HG03521 (cell line): ENCODE data around the gene SMYD2.

Source experiments
- ATAC-seq: cut with Tn5 transposase; IDR thresholded peaks from one replicate; pipeline ENCODE4 v1.9.1; 2021; ENCODE audit warnings: mild to moderate bottlenecking, moderate library complexity; ENCODE audit not compliant: unreplicated experiment

The SMYD2 gene

GRCh38 chr1:214300149-214300780, 19.3 kb downstream of the SMYD2 start:
- no peak for ATAC-seq

- no peak for ATAC-seq
Observed at GRCh38 chr1:214301526-214301925, 20.6 kb downstream of the SMYD2 start.

GRCh38 chr1:214303141-214303930, 22.4 kb downstream of the SMYD2 start:
- ATAC-seq: no peak

- no peak for ATAC-seq
Observed at GRCh38 chr1:214305164-214305751, 24.3 kb downstream of the SMYD2 start.

- ATAC-seq: no peak
Observed at GRCh38 chr1:214306269-214306668, 25.3 kb downstream of the SMYD2 start.

GRCh38 chr1:214310010-214310409, 29.1 kb downstream of the SMYD2 start:
- ATAC-seq: no peak

- ATAC-seq: no peak
Observed at GRCh38 chr1:214310777-214311690, 30.1 kb downstream of the SMYD2 start.

GRCh38 chr1:214312530-214313051, 31.6 kb downstream of the SMYD2 start:
- ATAC-seq: no peak

GRCh38 chr1:214314178-214314843, 33.4 kb downstream of the SMYD2 start:
- ATAC-seq: no peak

GRCh38 chr1:214316593-214316992, 35.6 kb downstream of the SMYD2 start:
- ATAC-seq: no peak

- ATAC-seq: no peak
Observed at GRCh38 chr1:214317300-214317699, 36.3 kb downstream of the SMYD2 start.

GRCh38 chr1:214317734-214318133, 36.8 kb downstream of the SMYD2 start:
- no peak for ATAC-seq

GRCh38 chr1:214318356-214318755, 37.4 kb downstream of the SMYD2 start:
- no peak for ATAC-seq

GRCh38 chr1:214318956-214319736, 38.2 kb downstream of the SMYD2 start:
- no peak for ATAC-seq

- ATAC-seq: no peak
Observed at GRCh38 chr1:214319938-214320337, 39.0 kb downstream of the SMYD2 start.

- peak; percentile 71 for ATAC-seq
Observed at GRCh38 chr1:214321705-214322453, 40.9 kb downstream of the SMYD2 start.

GRCh38 chr1:214324896-214325800, 44.2 kb downstream of the SMYD2 start:
- no peak for ATAC-seq

- no peak for ATAC-seq
Observed at GRCh38 chr1:214326406-214326805, 45.4 kb downstream of the SMYD2 start.
